Activated CD8-positive, alpha-beta memory T cell treated with anti-CD3 and anti-CD28 coated beads for 24 hours (primary cell): Measurements from ENCODE around the gene GALNT9.

Experiments used
- DNase-seq: peaks from one replicate; pipeline ENCODE4 v3.0.0-alpha.2; 2020

GALNT9 gene

DNA sequence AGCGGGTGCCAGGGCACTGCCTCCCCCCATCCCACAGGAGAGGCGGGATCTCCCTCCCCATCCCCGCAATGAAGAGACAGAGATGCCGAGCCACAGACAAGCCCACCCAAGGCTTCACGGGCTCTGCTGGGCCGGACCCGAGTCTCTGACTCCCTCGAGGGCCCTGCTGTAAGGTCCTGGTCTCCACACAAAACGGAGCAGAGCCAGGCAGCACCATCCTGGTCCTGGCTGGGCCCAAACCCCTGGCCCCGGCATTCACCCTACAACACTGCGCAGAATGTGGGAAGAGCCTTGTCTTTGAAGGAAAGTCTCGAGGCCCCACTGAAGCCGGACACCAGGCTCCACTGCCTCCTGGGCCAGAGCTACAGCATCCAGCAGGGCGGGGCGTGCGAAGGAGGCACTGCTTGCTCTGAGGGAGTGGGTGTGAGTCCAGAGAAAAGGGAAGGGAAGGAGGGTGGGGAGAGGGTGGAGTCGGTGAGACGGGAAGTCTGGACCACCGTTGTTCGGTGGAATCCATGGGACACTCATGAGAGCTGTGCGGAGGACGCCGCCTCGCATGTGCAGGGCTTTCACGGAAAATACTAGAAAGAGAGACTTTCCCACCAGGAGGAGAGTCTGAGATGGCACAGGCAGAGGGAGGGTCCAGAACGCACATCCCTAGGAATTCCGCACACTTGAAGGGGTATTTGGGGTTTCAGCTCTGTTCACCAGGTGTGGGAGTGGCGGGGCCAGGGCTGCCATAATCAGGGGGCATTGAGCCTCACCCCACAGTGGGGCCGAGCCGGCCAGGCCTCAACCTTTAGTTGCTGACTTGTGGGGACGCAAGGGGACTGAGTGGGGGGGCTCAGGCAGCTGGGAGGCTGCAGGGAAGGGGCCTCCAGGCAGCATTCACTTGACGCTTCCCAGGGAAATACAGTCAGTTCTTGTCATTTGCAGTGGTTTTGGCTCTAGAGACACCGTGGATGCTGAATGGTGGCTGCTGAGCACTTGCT lies 36.8 kb downstream of the GALNT9 start:
- no peak for DNase-seq

DNA sequence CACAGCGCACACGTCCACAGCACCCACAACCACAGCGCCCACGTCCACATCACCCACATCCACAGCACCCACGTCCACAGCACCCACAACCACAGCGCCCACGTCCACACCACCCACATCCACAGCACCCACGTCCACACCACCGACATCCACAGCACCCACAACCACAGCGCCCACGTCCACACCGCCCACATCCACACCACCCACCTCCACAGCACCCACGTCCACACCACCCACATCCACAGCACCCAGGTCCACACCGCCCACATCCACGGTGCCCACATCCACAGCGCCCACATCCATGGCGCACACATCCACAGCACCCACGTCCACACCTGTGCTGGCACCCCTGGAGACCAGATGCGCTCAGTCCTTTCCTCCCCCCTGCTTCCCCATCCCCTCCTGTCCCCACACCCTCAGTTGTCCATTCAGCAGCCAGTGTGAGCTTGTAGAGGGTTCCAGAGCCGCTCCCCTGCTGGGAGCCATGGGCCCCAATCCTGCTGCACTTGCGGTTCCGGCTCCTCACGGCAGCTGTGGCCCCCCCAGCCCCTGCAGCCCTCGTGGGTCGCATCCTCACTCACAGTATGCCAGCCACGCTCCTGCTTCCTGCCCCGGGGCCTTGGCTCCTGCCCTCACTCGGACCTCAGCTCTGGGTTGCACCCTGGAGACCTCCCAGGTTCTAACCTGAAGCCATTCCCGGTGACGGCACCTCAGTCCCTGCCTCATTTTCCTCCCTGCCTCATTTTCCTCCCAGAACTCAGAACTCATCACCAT lies 37.8 kb downstream of the GALNT9 start:
- no peak for DNase-seq

DNA sequence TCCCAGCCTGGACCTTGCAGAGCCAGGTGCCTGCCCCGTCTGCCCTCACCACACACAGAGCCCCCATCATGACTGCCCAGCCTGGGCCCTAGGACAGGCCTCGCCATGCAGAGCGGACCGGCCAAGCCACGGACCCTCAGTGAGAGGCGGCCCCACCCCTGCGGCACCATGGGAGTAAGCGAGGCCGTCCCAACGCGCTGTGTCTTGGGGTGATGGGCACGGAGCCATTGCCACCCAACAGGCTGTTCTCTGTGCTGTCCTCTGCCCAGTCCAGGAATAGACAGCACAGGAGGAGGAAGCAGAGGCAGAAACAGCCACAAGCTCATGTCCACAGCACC lies 39.2 kb downstream of the GALNT9 start:
- DNase-seq, result no peak

DNA sequence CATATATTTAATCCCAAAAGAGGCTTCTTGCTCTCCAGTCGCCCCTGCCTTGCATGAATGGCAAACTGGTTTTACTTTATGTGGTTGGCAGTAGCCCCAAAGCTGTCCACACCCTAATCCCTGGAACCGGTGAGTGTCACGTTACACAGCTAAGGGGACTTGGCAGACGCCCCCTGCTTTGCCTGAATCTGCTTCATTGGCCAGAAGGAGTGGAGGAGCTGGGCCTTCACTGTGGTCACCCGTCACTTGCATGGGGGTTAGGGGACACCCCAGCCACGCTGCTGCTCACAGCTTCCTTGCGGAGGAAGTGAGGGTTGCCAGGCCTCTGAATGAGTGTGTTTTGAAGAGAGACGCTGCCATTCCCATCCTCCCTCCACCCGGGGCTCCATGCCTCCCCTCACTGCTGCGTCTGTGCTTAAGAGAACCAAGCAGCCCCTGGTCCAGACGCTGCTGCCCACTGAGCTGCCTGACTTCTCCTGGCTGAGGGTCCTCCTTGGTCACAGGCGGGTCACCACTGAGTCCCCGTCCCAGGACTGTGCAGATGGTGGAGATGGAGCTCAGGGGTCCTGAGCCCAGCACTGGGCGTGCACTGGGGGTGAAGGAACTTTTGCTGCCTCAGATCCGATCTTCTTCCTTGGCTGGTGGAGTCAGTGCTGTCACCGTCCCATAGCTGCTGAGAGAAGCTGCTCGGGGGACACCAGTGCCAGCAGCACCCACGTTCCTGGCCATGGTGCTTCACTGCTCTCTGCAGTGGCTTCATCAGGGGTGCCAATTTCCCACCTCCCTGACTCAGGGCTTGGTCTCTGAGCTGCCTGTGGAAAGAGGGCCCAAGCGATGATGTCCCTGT lies 39.8 kb downstream of the GALNT9 start:
- no peak for DNase-seq

DNA sequence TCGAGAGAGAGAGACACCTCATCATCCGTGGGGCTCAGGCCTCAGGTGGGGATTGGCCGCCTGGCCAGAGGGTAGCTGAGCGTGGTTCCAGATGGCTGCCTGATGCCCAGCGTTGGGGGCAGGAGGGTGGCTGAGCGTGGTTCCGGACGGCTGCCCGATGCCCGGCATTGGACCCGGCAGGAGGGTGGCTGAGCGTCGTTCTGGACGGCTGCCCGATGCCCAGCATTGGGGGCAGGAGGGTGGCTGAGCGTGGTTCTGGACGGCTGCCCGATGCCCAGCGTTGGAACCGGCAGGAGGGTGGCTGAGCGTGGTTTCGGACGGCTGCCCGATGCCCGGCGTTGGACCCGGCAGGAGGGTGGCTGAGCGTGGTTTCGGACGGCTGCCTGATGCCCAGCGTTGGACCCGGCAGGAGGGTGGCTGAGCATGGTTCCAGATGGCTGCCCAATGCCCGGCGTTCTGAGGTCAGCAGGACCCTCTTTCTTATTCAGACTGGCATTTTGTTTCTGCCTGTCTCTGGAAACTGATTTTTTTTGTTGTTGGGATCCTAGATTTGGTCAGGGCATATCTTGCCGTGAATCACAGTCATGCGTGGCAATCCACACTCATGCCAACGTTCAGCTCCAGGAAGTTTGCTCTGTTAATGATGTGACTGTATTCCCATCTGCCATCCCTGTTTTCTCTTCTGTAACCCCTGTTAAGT lies 40.7 kb downstream of the GALNT9 start:
- no peak for DNase-seq

DNA sequence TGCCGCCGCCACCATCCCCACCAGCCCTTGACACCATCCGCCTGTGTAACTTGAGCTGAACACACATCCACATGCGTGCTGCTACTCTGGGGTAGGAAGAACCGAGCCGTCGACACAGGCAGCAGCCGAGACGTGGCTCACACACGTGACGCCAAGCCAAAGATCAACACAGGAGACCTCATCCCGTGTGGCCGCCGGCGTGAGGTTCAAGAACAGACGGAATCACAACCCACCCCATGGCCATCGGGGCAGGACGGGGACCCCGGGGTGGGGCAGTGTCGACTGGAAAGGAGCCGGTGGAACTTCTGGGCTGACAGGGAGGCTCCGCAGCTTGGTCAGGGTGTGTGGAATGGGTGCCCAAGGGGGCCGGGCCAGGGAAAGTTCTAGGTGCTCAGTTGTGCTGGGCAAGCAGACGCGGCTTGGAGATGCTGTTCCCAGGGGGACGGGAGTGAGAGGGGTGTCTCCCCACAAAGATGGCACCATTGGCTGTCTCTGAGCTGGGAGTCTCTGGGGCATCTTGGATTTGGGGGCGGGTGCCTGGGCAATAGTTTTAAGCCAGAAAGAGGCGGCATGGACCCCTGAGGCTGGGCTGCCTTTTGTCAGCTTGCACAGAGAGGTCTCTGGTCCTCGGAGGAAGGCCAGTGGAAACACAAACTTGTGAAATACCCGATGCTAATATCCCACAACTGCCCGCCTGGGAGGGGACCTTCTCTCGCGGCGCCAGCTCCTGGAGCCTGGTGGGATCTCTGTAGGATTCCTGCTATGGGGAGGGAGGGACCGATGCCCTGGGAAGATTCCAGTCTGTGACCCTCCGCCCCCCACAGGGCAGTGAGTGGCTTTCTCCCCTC lies 41.8 kb downstream of the GALNT9 start:
- no peak for DNase-seq

DNA sequence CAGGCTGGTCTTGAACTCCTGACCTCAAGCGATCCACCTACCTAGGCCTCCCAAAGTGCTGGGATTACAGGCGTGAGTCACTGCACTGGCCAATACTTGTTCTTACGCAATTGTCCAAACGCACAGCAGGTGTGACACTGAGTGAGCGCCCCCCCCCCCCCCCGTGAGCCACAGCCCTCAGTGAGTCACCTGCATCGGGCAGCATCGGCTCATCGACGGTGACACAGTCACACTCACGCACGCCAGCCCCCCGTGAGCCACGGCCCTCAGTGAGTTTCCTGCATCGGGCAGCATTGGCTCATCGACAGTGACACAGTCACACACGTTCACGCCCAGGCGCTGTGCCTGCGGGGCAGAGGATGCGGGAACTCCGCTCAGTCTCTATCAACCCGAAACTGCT lies 42.5 kb downstream of the GALNT9 start:
- DNase-seq, result no peak

DNA sequence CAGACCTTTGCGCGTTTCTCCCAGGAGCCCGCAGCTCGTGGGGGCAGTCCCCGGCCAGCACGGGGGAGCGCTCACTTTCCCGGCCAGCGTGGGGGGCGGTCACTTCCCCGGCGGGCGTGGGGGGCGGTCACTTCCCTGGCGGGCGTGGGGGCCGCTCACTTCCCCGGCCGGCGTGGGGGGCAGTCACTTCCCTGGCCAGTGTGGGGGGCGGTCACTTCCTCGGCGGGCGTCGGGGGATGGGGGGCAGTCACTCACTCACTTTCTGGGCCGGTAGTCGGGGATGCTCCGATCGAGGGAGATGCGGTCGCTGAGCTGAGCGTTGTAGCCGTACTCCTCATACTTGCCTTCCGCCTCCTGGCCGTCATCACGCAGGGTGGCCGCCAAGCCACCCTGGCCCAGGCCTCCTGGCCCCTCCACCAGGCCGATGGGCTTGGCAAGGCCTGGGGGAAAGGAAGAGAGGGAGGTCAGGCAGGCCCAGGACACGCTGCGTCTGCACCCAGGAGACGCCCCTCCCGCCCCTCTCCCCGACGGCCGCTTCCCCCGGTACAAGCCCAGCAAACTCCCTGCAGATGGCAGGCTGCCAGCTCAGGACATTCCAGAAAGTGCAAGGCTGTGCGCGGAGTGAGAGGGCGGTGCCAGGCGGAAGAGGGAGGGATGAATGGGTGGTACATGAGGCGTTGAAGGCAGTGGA lies 43.3 kb downstream of the GALNT9 start:
- no peak for DNase-seq

DNA sequence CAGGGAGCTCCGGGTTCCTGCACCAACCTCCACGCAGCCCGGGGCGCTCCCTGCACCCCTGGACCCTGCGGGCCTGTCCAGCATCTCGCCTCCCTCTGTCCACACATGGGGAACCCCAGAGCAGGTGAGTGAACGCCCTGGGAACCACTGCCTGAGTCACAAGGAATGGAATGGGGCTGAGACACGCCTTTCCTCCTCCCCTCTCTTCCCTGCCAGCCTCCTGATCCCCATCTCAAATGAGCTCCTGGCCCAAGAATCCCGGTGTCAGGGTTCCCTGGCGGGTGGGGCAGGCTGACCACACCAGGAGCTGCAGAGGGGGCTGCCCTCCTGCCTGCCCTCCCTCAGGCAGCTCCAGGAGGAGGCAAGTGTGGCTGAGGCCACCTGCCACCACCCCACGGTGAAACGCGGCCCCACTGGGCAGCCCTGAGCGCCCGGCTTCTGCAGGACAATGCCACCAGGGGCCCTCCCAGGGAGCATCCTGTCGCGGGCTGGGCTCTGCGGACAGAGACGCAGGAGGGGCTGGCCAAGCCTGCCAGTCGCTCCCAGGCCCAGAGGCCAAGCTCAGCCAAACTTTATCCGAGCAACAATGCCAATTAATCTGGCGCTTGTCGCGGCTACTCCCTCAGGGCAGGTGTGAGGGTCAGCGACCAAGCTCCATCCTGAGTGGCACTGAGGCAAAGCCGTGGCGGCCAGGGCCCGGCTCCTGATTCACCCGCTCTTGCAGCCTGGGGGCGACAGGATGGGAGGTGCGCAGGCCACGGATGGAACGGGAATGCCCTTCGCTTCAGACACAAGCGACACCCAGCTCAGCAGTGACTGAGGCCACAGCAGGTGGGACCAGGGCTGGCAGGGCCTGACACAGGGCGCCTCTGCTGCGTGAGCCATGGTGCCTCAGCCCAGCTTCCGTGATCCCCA lies 44.3 kb downstream of the GALNT9 start:
- DNase-seq, result no peak

DNA sequence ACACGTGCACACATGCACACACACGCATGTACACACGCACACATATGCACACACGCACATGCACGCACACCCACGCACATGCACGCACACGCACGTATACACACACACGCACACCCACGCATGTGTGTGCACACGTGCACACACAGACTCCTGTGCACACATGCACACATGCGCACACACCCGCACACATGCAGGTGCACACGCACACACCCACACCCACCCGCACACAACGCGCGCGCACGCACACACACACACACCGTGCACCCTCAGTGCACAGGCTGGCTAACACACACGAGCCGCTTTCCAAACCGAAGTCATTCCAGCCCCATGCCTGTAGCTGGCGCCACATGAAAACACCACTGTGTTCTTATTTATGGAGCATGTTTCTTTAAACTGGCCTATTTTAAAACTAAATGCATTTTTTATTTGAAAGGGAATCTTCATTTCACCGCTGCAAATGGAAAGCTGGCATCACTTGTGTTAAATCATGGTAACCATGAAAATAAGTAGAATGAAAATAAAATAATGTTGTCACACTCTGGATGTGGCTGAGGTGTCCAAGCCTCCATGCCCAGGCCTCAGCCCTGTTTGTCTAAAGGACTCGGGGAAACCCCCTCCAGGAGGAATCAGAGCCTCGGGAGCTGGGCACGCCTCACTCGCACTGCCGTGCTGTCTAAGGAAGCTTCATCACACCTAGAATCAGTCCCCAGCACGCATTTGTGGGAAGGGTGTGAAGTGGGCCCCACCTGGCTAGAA lies 45.1 kb downstream of the GALNT9 start:
- no peak for DNase-seq

DNA sequence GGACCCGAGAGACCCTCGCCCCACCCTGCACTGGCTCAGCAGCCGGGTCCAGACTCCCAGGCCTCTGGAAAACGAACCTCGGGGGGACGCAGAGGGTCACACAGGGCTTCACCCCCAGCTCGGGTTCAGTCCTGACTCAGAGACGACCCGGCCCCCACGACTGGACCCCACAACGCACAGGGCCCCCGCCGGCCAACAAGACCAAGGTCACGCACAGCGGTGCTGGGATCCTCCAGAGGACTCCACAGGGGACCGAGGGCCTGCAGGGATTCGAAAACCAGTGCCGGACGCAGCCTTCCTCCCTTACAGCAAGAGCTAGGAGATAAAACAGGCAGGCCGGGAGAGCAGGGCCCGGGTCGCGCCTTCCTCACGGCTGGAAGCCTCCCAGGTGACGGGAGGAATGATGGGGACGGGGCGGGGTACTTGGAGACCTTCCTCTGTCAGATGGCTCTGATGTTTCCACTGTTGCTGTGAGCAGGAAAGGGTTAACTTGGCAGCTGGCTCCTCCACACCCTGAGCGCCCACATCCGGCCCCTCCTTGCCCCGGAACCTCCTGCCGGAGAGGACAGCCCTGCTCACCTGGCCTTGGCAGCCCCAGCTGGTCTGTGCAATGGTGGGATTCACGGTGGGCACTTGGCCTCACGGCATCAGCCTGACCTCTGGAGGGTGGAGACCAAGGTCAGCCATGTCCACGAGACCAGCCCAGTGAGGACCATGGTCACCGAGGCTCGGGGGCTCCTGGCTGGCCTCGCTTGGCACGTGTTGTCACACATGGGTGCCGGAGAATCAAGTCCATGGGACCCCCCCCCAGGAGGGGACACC lies 46.2 kb downstream of the GALNT9 start:
- no peak for DNase-seq

DNA sequence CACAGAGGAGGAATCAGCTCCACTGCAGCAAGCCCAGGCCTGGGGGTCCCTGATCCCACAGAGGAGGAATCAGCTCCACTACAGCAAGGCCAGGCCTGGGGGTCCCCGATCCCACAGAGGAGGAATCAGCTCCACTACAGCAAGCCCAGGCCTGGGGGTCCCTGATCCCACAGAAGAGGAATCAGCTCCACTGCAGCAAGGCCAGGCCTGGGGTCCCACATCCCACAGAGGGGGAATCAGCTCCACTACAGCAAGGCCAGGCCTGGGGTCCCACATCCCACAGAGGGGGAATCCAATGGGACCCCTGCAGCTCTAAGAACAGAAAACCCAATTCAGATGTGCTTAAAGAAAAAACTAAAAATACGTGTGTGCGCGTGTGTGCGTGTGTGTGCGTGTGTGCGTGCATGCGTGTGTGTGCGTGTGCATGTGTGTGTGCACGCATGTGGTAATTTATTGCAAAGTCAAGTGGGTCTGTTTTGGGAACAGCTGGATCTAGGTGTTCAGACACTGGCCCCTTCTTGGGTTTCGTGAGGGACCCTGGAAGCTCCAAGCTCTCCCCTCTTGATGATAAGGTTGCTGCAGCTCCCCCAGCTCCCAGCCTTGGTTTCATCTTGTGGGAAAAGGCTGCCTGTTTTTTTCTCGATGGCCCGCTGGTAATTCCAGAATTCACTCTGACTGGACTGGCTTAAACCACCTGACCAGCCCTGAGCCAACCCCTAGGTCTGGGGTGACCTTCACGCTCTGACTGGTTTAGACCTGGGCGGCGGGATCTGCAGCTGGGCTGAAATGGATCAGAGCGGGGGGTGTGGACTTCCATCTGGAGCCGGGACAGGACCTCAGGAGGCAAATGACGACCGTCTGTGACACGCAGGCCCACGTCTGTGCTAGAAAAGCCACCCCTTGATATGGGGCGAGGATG lies 47.1 kb downstream of the GALNT9 start:
- no peak for DNase-seq

DNA sequence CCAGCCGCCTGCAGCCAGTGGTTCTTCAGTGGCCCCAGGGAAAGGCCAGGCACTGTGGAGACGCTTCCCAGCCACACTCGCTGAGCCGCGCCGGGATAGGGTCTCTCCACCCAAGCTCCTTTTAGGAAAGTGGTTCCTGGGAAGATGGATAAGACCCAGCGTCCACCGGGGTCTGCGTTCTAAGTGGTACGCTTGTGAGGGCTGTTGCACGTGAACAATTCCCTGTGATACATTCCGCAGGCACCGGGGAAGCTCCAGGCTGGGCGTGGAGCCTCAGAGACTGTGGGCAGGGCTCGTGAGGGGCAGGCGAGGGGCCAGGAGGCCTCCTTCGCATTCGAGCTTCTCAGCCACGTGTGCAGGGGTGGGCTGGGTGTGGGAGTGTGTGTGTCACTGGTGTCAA lies 48.4 kb downstream of the GALNT9 start:
- no peak for DNase-seq

DNA sequence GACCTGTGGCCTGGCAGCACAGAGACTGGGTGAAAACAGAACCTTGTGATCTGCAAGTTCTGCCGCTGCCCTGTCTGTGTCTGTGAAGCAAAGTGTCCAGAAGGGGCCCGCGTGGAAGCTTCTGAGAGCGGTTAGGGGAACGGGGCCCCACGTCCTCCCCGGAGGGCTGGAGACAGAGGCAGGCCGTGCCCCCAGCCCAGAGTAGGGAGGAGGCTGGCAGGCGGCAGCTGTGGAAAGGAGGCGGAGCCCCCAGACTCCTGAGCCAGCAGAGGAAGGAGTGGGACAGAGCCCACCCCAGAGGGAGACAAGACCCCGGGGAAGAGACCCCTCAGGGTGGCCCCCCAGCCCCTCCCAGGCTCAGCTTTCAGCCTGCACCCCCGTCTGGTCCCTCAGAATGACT lies 49.0 kb downstream of the GALNT9 start:
- no peak for DNase-seq

DNA sequence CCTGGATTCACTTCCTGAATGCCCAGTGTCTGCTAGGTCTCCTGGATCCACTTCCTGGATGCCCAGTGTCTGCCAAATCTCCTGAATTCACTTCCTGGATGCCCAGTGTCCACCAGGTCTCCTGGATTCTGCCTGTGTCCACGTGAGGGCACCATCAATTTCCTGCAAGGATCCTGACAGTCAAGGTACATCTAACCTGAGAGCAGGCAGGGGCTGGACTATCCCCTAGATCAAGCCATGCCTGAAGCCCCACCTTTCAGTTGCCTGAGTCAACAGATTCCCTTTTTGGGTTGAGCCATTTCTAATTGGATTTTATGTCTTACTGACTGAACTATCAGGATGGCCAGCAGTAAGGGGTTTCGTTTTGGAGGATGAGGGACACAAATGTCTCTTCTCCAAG lies 49.5 kb downstream of the GALNT9 start:
- no peak for DNase-seq

DNA sequence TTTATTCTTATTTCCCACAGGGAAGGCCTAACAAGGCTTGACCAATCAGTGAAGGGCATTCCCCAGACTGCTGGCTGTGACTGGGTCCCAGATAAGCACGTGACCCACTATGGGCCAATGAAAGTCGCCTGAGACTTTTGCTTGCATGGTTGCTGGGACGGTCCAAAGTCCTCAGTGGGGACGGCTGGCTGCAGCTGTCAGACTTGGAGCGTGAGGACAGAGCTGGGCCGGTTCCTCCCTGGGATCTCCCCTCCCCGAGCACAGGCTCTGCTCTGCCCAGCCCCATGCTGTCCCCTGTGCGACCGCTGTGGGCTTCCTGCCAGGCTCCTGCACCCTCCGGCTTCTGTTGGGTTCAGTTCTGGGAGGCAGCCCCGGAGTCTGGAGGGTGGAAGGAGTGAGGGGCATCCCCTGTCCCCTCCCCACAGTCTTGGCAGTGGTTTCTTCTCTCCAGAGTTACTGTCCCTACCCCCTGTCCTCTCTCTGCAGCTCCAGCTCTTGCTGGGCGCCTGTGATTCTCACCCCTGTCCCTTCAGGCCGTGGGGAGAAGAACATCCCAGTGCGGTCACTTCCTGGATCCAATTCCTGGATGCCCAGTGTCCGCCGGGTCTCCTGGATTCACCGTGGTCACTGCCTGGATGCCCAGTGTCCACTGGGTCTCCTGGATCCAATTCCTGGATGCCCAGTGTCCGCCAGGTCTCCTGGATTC lies 50.1 kb downstream of the GALNT9 start:
- no peak for DNase-seq
